Middle frontal gyrus (tissue), 1 donor: ENCODE measurements around the gene KCNK6.
A peak's percentile ranks its signal among the peaks of the same experiment; 100 is the strongest.

ENCODE experiments used
- DNase-seq: peaks from one replicate; pipeline ENCODE4 v3.0.0-alpha.2; 2015; ENCODE audit warnings: low spot score; ENCODE audit errors: extremely low spot score

The KCNK6 gene

GRCh38 chr19:38319421-38320258 is at the start of gene KCNK6:
KCNK6 (plus strand) TSS chr19:38319845; CDS start chr19:38319951, 106 bp downstream.
- DNase-seq, result no peak

GRCh38 chr19:38270587-38271167 is 49.0 kb upstream of the KCNK6 start:
- no peak for DNase-seq

- DNase-seq, result no peak
Observed at GRCh38 chr19:38273499-38273898, 46.1 kb upstream of the KCNK6 start.

- peak; percentile 66 for DNase-seq
Observed at GRCh38 chr19:38274739-38275138, 44.9 kb upstream of the KCNK6 start.

GRCh38 chr19:38276942-38277517 is 42.6 kb upstream of the KCNK6 start:
- DNase-seq, result no peak

GRCh38 chr19:38277549-38277948 is 42.1 kb upstream of the KCNK6 start:
- no peak for DNase-seq

GRCh38 chr19:38277969-38278680 is 41.5 kb upstream of the KCNK6 start:
- no peak for DNase-seq

- no peak for DNase-seq
Observed at GRCh38 chr19:38278751-38279150, 40.9 kb upstream of the KCNK6 start.

- DNase-seq, result no peak
Observed at GRCh38 chr19:38280030-38280921, 39.4 kb upstream of the KCNK6 start.

- no peak for DNase-seq
Observed at GRCh38 chr19:38281811-38282566, 37.7 kb upstream of the KCNK6 start.

- no peak for DNase-seq
Observed at GRCh38 chr19:38283271-38283670, 36.4 kb upstream of the KCNK6 start.

GRCh38 chr19:38284422-38284821 is 35.2 kb upstream of the KCNK6 start:
- no peak for DNase-seq

- no peak for DNase-seq
Observed at GRCh38 chr19:38285567-38285966, 34.1 kb upstream of the KCNK6 start.

GRCh38 chr19:38287604-38288003 is 32.0 kb upstream of the KCNK6 start:
- no peak for DNase-seq

- no peak for DNase-seq
Observed at GRCh38 chr19:38288123-38288855, 31.4 kb upstream of the KCNK6 start.

- DNase-seq, result no peak
Observed at GRCh38 chr19:38289955-38290354, 29.7 kb upstream of the KCNK6 start.

GRCh38 chr19:38290631-38291147 is 29.0 kb upstream of the KCNK6 start:
- DNase-seq, result no peak

GRCh38 chr19:38291855-38292254 is 27.8 kb upstream of the KCNK6 start:
- no peak for DNase-seq

- no peak for DNase-seq
Observed at GRCh38 chr19:38293281-38293680, 26.4 kb upstream of the KCNK6 start.
